SK-N-MC (cell line): Measurements from ENCODE around the gene GABRA5.

Experiments used
- EZH2 ChIP-seq: fragments of 200-600 bp; sonication (generic); IDR thresholded peaks from one replicate; pipeline ENCODE4 v1.6.1; 2017; ENCODE audit warnings: antibody characterized with exemption
- FOXP2 ChIP-seq: optimal IDR thresholded peaks from 2 replicates; pipeline ENCODE3; 2011; ENCODE audit warnings: mild to moderate bottlenecking, moderate library complexity; ENCODE audit not compliant: insufficient read depth; ENCODE audit errors: extremely low read length, control extremely low read depth
- POLR2AphosphoS5 ChIP-seq: IDR thresholded peaks from 2 replicates; pipeline ENCODE4 v1.6.1; 2012; ENCODE audit warnings: mild to moderate bottlenecking, low read depth, low read length, borderline replicate concordance

DNA sequence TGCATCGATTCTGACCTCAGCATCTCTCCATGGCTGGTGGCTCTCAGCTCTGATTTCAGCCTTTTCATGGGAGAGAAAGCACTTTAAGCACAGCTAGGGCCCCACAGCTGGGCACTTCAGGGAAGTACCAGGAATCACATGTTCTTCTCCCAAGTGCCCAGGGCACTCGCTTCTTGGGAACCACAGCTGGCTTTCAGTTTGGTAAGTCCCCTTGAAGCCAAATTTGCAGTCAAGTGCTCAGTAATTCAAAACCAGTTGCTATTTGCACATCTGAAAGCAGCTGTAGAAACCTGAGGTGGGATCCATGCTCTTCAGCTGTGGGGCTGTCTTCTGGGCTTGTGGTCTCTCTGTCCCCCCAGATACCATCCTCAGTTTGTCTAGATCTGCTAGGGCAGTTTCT lies 12.8 kb downstream of the GABRA5 start:
- no peak for TF ChIP-seq POLR2AphosphoS5
- TF ChIP-seq EZH2, result no peak
- no peak for TF ChIP-seq FOXP2
